ENCODE results near the gene KIF26B. TPM values are rescaled to one million over a fixed set of nuclear protein-coding genes. Genes with fewer than 3 reads are reported as not detected.

The KIF26B gene
- total and polyA plus RNA-seq, 2 experiments from 2014 or later = 0.03 to 0.76 TPM

GRCh38 chr1:245718951-245719350 lies 564.2 kb downstream of the KIF26B start:
- TF ChIP-seq ZNF462 (CRISPR knock-in tag; IDR thresholded peaks at IDR 0.05) = no peak
- no peak for TF ChIP-seq CREB1 (CRISPR knock-in tag; IDR thresholded peaks at IDR 0.05; ENCODE audit: low read depth)
- TF ChIP-seq POLR2AphosphoS5 (IDR thresholded peaks at IDR 0.05; ENCODE audit: low read depth) = no peak
- TF ChIP-seq ZNF331 (CRISPR knock-in tag; IDR thresholded peaks at IDR 0.05; ENCODE audit: low read depth) = no peak
- no peak for TF ChIP-seq NANOG (IDR thresholded peaks at IDR 0.05; ENCODE audit: borderline replicate concordance)
- TF ChIP-seq EZH2phosphoT487 (IDR thresholded peaks at IDR 0.05; ENCODE audit: unreplicated experiment) = no peak
- no peak for TF ChIP-seq JUNB (IDR thresholded peaks at IDR 0.05; ENCODE audit: unreplicated experiment)
- no peak for TF ChIP-seq ZNF114 (CRISPR knock-in tag; IDR thresholded peaks at IDR 0.05)
- TF ChIP-seq STAT1 (IDR thresholded peaks at IDR 0.05; ENCODE audit: unreplicated experiment) = no peak
- TF ChIP-seq, protein P1, sequence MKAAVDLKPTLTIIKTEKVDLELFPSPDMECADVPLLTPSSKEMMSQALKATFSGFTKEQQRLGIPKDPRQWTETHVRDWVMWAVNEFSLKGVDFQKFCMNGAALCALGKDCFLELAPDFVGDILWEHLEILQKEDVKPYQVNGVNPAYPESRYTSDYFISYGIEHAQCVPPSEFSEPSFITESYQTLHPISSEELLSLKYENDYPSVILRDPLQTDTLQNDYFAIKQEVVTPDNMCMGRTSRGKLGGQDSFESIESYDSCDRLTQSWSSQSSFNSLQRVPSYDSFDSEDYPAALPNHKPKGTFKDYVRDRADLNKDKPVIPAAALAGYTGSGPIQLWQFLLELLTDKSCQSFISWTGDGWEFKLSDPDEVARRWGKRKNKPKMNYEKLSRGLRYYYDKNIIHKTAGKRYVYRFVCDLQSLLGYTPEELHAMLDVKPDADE (IDR thresholded peaks at IDR 0.05) = no peak
- TF ChIP-seq EZH2 (IDR thresholded peaks at IDR 0.05; ENCODE audit: low read depth, unreplicated experiment) = no peak
- Histone ChIP-seq H3K9me2 (ENCODE audit: insufficient read depth) (peaks cover 13% of the 10 kb centered on the region; the same call in 1 of the 2 replicates), H3K79me2 (replicated peaks; ENCODE audit: insufficient read depth) (no peaks in the 10 kb centered on the region), H3F3A (replicated peaks; ENCODE audit: low read depth) (no peaks in the 10 kb centered on the region), H3K27me3 (ENCODE audit: insufficient read depth) (no peaks in the 10 kb centered on the region), H3K4me1 (ENCODE audit: insufficient read depth) (no peaks in the 10 kb centered on the region), H3K4me3 (no peak overlapping the region), H2AFZ (no peak overlapping the region), H3K27ac (ENCODE audit: low read depth) (no peak overlapping the region), H3K4me2 (no peak overlapping the region), H4K20me1 (replicated peaks; ENCODE audit: insufficient read depth) (no peaks in the 10 kb centered on the region), H3K36me3 (ENCODE audit: insufficient read depth) (no peaks in the 10 kb centered on the region)
- Mint-ChIP-seq H3K4me1 (peaks cover 6% of the 10 kb centered on the region; the same call in 2 of the 3 replicates), H3K9me3 (no peaks in the 10 kb centered on the region), H3K27me3 (ENCODE audit: insufficient read depth, low read depth, poor library complexity) (peaks cover 8% of the 10 kb centered on the region), H3K4me3 (no peak overlapping the region), H3K27ac (no peak overlapping the region), H3K36me3 (ENCODE audit: low read depth) (no peaks in the 10 kb centered on the region; the same call in 2 of the 3 replicates)
- DNase-seq (ENCODE audit: low spot score) = no peak
- ATAC-seq = no peak
